ENCODE results near the gene ELAVL3.
A peak's percentile ranks its signal among the peaks of the same experiment; 100 is the strongest.
"Not testable (repeated sequence)": the region's sequence is repeated elsewhere in the genome, so short reads cannot be mapped to it uniquely, and the experiment has no call there.

Gene ELAVL3

GRCh38 chr19:11435057-11435832, 45.6 kb downstream of the ELAVL3 start, which contains the start of the genes ODAD3 and PRKCSH:
TSS of gene ODAD3 (minus strand) at chr19:11435121. CDS start at chr19:11435016, 105 bp downstream.
TSS of gene PRKCSH (plus strand) at chr19:11435635. CDS start at chr19:11436118, 483 bp downstream.
- DNase-seq: peak; percentile 96

GRCh38 chr19:11434703-11435056, 46.2 kb downstream of the ELAVL3 start:
- DNase-seq: no peak

GRCh38 chr19:11433526-11433925, 47.3 kb downstream of the ELAVL3 start:
- not testable (repeated sequence) for DNase-seq

GRCh38 chr19:11426656-11427055, 54.2 kb downstream of the ELAVL3 start:
- DNase-seq: no peak

GRCh38 chr19:11425719-11426457, 55.0 kb downstream of the ELAVL3 start:
- no peak for DNase-seq

- no peak for DNase-seq
These were observed 57.1 kb downstream of the ELAVL3 start for GRCh38 chr19:11423791-11424181.

- DNase-seq: no peak
These were observed 57.6 kb downstream of the ELAVL3 start for GRCh38 chr19:11423164-11423790.

GRCh38 chr19:11422163-11423065, 58.4 kb downstream of the ELAVL3 start:
- peak; percentile 80 for DNase-seq

- peak; percentile 55 for DNase-seq
These were observed 59.3 kb downstream of the ELAVL3 start for GRCh38 chr19:11421371-11422098.

- no peak for DNase-seq
These were observed 60.1 kb downstream of the ELAVL3 start for GRCh38 chr19:11420429-11421370.

- DNase-seq: no peak
These were observed 62.0 kb downstream of the ELAVL3 start, which contains the start of gene RGL3 for GRCh38 chr19:11418549-11419506. TSS of gene RGL3 (minus strand) at chr19:11419314. CDS start at chr19:11419278, 36 bp downstream.

- no peak for DNase-seq
These were observed 62.7 kb downstream of the ELAVL3 start for GRCh38 chr19:11418094-11418548.

- DNase-seq: no peak
These were observed 64.3 kb downstream of the ELAVL3 start for GRCh38 chr19:11416346-11417052.

- DNase-seq: no peak
These were observed 66.3 kb downstream of the ELAVL3 start for GRCh38 chr19:11414544-11414943.

- no peak for DNase-seq
These were observed 70.2 kb downstream of the ELAVL3 start for GRCh38 chr19:11410682-11411081.

GRCh38 chr19:11408591-11408990, 72.3 kb downstream of the ELAVL3 start:
- DNase-seq: no peak

- not testable (repeated sequence) for DNase-seq
These were observed 74.1 kb downstream of the ELAVL3 start for GRCh38 chr19:11406703-11407236.

Data from activated CD4-positive, CD25-positive, alpha-beta regulatory T cell treated with anti-CD3 and anti-CD28 coated beads, Interleukin-2, amount 50 U/mL, for 72 hours (primary cell).